ENCODE measurements around the gene HSD17B7.

DNA sequence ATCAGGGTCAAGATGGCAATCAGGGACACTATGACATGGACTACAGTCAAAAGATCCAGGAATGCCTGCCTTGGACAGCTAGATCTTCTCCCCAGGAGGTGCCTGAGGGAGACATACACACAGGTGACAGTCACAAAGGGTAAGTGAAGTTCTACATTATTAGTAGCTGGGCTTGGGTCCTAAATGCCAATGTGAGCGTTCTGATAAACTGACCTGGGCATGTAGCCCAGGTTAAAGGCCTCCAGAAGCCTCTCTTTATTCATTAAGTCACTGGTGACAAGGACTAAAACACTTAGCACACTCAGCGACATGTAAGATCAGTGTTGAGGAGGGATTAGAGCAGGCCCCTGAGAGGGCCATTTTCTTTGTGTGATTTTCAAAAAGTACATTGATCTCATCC, 48.9 kb upstream of the HSD17B7 start:
- TF ChIP-seq EZH2 (IDR thresholded peaks at IDR 0.05; ENCODE audit: low read length), result no peak
- TF ChIP-seq, protein P1, sequence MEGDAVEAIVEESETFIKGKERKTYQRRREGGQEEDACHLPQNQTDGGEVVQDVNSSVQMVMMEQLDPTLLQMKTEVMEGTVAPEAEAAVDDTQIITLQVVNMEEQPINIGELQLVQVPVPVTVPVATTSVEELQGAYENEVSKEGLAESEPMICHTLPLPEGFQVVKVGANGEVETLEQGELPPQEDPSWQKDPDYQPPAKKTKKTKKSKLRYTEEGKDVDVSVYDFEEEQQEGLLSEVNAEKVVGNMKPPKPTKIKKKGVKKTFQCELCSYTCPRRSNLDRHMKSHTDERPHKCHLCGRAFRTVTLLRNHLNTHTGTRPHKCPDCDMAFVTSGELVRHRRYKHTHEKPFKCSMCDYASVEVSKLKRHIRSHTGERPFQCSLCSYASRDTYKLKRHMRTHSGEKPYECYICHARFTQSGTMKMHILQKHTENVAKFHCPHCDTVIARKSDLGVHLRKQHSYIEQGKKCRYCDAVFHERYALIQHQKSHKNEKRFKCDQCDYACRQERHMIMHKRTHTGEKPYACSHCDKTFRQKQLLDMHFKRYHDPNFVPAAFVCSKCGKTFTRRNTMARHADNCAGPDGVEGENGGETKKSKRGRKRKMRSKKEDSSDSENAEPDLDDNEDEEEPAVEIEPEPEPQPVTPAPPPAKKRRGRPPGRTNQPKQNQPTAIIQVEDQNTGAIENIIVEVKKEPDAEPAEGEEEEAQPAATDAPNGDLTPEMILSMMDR (optimal IDR thresholded peaks at IDR 0.05 in 1 of 3, IDR thresholded peaks at IDR 0.05 in 1 of 3, conservative IDR thresholded peaks at IDR 0.05 in 1 of 3; ENCODE audit: extremely low read depth in 1 of 3, insufficient read depth in 2 of 3, low read length in 3 of 3), result no peak

Measured in keratinocyte (primary cell).